GM18909 (cell line): ENCODE data around the gene ANXA4.
A peak's percentile ranks its signal among the peaks of the same experiment; 100 is the strongest.
"Not testable (repeated sequence)": the region's sequence is repeated elsewhere in the genome, so short reads cannot be mapped to it uniquely, and the experiment has no call there.

Experiments
- ATAC-seq: cut with Tn5 transposase; IDR thresholded peaks from one replicate; pipeline ENCODE4 v1.9.1; 2021; ENCODE audit warnings: mild to moderate bottlenecking; ENCODE audit not compliant: unreplicated experiment, poor library complexity

The ANXA4 gene

DNA sequence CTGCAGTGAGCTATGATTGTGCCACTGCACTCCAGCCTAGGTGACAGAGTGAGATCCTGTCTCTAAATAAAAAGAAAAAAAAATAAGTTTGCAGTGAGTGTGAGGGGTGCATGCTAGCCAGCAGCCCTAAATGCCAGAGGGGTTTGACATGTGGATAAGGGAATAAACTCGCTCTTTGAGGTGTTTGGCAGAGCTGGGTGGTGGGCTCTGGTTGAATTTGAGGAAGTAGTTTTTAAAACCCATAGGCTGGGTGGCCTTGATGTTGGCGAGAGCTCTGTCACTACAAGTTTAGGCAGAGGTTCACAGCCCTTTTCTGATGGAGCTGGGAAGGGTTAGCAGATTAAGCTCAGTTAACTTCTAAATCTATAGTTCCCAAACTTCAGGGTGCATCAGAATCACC lies 3.1 kb downstream of the ANXA4 start:
- no peak for ATAC-seq

DNA sequence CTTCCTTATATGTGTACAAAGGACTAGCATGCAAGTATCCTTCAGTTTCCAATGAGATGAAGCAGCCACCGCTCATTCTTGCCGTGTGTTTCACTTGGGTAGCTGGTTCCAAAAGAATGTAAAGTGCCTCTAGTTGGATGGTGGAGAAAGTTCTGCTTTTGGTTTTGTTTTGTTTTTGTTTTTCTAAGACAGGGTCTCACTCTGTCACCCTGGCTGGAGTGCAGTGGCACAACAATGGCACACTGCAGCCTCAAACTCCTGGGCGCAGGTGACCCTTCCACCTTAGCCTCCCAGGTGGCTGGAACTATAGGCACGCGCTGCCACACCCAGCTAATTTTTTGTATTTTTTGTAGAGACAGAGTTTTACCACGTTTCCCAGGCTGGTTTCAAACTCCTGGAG lies 8.3 kb downstream of the ANXA4 start:
- no peak for ATAC-seq

- no peak for ATAC-seq
Observed at GRCh38 chr2:69753659-69754363, 11.9 kb downstream of the ANXA4 start.

DNA sequence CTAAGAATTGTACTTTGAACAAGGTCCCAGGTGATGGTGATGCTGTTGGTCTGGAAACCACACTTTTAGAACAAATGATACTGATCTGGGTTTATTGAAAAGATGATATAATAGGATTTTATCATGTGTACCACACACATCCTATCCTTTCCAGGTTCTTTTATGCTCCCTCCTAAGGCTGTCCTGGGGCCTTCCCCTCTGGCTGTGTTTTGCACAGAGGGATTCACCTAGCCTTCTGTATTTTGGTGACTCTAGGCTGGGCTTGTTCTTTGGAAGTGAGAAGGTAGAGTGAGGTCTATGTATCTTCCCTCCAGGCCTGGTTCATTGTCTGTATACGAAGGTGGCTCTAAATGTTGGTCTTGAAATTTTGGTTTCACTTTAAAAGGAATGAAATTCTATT lies 12.7 kb downstream of the ANXA4 start:
- no peak for ATAC-seq

GRCh38 chr2:69755862-69756467 lies 14.0 kb downstream of the ANXA4 start:
- no peak for ATAC-seq

DNA sequence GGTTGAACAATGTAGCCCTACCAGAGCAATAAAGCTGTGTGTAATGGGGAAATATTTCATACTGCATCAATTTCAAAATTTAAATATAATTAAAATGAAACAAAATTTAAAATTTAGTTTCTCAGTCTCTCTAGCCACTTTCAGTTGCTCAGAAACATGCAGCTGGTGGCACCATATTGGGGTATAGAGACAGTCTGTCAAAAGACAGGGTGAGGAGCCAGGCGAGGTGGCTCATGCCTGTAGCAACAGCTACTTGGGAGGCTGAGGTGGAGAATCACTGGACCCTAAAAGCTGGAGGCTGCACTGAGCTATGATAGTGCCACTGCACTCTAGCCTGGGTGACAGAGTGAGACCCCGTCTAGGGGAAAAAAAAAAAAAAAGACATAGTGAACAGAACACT lies 20.1 kb downstream of the ANXA4 start:
- no peak for ATAC-seq

GRCh38 chr2:69762513-69763494 lies 20.9 kb downstream of the ANXA4 start:
- ATAC-seq = no peak

DNA sequence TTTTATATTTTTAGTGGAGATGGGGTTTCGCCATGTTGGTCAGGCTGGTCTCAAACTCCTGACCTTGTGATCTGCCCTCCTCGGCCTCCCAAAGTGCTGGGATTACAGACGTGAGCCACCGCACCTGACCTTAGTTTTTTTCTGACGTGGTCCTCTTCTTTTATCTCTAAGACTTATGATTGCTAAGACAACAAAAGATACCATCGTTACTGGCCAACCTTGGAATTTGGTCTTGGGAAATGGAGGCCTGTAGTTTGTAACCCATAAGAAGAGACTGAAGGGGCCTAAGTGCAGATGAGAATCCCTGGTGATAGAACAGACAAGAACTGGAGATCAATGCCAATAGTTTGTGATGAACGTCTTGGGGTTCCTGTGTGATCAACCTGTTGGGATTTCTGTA lies 21.9 kb downstream of the ANXA4 start:
- not testable (repeated sequence) for ATAC-seq

DNA sequence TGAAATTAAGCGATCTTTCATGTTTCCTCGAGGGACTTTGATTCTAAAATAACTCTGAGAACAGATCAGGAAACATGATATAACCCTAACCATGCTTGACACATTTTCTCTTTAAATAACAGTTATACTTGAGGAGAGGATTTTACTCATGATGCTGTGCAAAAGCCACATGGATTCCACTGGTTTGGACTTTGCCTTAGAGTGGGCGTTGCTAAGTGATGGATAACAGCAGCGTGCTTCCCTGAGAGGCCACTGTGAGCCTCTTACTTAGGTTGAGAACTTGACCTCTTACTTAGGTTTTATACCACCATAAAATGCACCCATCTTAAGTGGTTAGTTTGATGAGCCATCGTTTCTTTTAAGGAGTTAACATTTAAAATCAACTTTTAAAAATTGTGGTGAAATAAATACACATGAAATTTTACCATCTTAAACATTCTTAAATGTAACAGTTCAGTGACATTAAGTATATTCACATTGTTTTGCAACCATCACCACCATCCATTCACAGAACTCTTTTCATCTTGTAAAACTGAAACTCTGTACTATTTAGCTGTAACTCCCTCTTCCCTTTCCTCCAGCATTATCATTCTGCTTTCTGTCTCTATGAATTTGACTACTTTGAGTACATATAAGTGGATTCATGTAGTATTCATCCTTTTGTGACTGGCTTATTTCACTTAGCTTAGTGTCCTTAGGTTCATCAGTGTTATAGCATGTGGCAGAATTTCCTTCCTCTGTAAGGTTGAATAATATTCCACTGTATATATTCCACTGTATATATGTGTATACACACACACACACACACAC lies 22.6 kb downstream of the ANXA4 start:
- ATAC-seq = no peak

GRCh38 chr2:69765096-69765380 lies 23.1 kb downstream of the ANXA4 start:
- no peak for ATAC-seq

DNA sequence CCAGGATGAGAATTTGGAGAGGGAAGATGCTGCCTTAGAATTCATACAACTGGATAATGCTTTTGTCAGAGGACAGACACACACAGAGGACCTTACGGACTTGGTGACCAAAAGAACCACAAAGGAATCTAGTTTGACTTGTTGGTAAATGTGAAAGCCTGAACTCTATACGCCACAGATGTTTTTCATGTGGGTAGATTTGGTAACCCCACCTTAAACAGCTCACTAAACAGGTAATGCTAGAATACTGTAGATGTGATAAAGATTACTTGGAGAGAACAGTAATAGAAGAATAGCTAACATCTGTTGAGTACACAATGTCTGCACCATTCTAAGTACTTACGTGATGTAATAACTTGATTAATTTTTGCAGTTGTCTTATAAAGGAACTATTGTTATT lies 24.1 kb downstream of the ANXA4 start:
- no peak for ATAC-seq

DNA sequence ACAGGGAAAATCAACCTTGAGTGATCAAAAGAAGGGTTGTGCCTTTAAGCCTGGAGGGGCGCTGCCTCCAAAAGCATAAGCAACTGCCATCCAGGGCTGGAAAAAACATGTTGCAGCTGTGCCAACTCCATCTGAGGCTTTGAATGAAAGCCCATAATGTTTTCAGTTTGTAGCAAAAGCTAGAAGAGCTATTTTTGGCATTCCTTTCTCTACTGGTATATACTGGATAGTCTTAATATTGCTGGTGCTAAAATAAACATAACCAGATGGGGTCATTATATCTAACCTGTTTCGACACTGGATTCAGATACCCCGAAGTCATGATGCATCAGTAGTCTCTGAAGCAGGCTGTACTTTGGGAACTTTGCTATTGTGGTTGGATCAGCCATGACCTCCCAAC lies 25.1 kb downstream of the ANXA4 start:
- no peak for ATAC-seq

DNA sequence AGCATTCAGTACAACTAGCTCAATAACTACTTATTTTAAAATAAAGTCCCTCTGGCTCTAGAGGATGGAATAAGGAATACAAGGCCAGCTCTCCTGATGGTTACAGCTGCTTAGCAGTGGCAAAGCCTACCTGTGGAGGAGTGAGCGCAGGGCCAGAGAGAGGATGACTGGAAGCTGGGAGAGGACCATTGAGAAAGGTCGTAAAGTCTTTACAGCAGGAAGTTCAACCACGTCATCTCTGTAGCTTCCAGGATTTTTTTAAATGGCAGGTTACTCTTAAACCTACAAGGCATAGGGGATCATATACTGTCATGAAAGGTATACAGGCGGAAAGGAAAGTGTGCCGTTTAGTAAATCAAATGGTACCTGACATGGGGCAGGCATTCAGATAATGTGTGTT lies 26.3 kb downstream of the ANXA4 start:
- no peak for ATAC-seq

DNA sequence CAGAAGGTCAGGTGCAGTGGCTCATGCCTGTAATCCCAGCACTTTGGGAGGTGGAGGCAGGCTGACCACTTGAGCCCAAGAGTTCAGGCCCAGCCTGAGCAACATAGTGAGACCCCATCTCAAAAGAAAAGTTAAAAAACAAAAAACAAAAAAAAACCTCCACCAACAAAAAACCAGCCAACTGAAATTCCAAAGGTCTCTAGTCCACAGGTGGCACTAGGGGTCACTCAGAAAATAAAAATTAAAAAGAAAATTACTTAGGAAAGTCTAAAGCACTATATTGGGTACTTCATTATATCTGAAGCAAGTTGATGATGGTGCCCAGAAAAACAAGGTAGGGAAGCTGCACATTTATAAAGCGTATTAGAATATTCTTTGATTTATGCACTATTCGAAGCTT lies 26.9 kb downstream of the ANXA4 start:
- ATAC-seq = no peak

- no peak for ATAC-seq
Observed at GRCh38 chr2:69769272-69769671, 27.3 kb downstream of the ANXA4 start.

- ATAC-seq = no peak
Observed at GRCh38 chr2:69770193-69770702, 28.3 kb downstream of the ANXA4 start.

DNA sequence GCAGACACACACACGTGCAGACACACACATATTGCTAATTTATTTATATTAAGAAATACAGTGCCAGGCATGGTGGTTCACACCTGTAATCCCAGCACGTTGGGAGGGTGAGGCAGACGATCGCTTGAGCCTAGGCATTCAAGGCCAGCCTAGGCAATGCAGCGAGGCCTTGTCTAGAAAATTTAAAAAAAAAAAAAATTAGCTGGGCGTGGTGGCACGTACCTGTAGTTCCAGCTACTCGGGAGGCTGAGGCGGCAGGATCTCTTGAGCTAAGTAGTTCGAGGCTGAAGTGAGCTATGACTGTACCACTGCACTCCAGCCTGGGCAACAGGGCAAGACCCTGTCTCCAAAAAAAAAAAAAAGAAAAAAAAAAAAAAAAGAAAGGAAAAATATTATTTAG lies 28.8 kb downstream of the ANXA4 start:
- no peak for ATAC-seq

GRCh38 chr2:69771461-69771860 lies 29.5 kb downstream of the ANXA4 start:
- ATAC-seq = no peak

DNA sequence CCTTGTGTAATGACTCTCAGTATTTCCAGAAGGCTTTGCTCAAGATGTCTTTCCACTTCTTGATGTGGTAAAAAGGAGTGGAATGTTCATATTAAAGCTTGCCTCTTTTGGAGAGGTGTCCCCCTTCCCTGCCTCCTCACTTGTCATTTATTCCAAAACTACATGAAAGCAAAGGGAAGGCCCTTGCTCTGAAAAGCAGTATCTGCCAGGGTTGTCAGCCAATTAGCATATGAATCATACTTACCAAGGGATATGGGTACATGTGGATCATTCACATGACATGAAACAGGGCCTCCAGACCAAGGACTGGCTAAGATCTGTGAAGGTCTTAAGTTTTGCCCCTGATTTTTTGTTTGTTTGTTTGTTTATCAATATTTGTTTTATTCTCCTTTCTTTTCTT lies 31.3 kb downstream of the ANXA4 start:
- no peak for ATAC-seq

DNA sequence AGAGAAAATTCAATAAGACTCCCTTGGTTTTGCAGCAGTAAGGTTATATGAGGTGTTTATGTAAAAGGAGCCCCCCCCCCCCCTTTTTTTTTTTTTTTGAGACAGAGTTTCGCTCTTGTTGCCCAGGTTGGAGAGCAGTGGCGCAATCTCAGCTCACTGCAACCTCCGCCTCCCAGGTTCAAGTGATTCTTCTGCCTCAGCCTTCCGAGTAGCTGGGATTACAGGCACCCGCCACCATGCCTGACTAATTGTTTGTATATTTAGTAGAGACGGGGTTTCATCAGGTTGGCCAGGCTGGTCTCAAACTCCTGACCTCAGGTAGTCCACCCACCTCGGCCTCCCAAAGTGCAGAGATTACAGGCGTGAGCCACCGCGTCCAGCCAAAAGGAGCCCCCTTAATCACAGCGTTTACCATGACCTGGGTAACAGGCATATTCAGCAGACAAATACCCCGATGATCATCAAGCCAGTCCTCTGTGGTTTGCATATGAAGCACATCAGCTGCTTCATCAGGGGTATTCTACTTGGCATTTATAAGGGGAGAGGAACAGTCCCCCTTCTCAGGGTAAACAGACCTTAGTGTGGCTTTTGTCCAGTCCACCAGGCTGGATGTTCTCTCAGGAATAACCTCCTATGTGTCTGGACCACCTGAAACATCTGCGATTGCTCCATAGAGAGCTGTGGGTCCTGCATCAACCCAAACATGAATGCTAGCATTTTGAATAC lies 32.5 kb downstream of the ANXA4 start:
- ATAC-seq = peak; percentile 13
